Parathyroid adenoma (tissue), 2 donors: ENCODE data around the gene LHCGR.

Source experiments
- H2AFZ ChIP-seq: fragments of 300-600 bp; sonication (generic); one replicate; pipeline ENCODE4 v1.7.0; 2017; ENCODE audit warnings: antibody characterized with exemption, mild to moderate bottlenecking
- H3K27ac ChIP-seq: fragments of 300-600 bp; sonication (generic); one replicate; pipeline ENCODE4 v1.7.0; 2017
- H3K27me3 ChIP-seq: fragments of 300-600 bp; sonication (generic); one replicate; pipeline ENCODE4 v1.7.0; 2017; ENCODE audit warnings: low read length; ENCODE audit not compliant: control insufficient read depth, insufficient read depth
- H3K36me3 ChIP-seq: fragments of 300-600 bp; sonication (generic); one replicate; pipeline ENCODE4 v1.7.0; 2017; ENCODE audit warnings: low read length; ENCODE audit not compliant: control insufficient read depth, insufficient read depth
- H3K4me1 ChIP-seq: fragments of 300-600 bp; sonication (generic); one replicate; pipeline ENCODE4 v1.7.0; 2017; ENCODE audit warnings: control low read depth
- H3K4me2 ChIP-seq: fragments of 300-600 bp; sonication (generic); one replicate; pipeline ENCODE4 v1.7.0; 2017; ENCODE audit warnings: low read length
- H3K4me3 ChIP-seq: fragments of 300-600 bp; sonication (generic); one replicate; pipeline ENCODE4 v1.7.0; 2017; ENCODE audit warnings: low read depth, low read length
- H3K79me2 ChIP-seq: fragments of 300-600 bp; sonication (generic); one replicate; pipeline ENCODE4 v1.7.0; 2017; ENCODE audit warnings: control low read depth
- H3K9ac ChIP-seq: fragments of 300-600 bp; sonication (generic); one replicate; pipeline ENCODE4 v1.7.0; 2017; ENCODE audit warnings: mild to moderate bottlenecking
- H3K9me3 ChIP-seq: fragments of 300-600 bp; sonication (generic); one replicate; pipeline ENCODE4 v1.7.0; 2017; ENCODE audit warnings: low read length; ENCODE audit not compliant: control insufficient read depth
- TF ChIP-seq, protein P1 (sequence below): fragments of 300-600 bp; sonication (generic); IDR thresholded peaks from one replicate; pipeline ENCODE4 v1.7.0; 2017; ENCODE audit warnings: antibody characterized with exemption, mild to moderate bottlenecking
- donor health status: primary hyperparathyroidism.

Gene LHCGR

DNA sequence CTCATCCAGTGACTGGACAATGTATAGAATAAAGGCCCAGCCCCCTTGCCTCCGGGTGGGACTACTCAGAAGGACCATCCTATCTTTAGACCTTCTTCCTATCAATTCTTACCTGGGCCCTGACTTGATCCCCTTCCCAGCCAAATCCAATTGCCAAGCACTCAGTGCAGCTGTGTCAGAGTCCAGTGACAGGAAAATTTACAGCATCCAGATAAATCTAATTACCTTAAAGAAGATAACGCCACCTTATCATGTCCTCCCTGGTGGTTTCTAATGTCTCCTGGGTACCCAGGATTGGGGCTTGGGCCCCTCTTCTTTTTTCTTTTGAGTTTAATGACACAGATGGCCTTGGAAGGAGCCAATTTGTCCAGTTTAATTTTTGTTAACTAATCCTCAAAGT is 19.3 kb downstream of the LHCGR start:
- Histone ChIP-seq H2AFZ (no peak overlapping the region), H3K4me3 (no peak overlapping the region), H3K36me3 (no peaks in the 10 kb centered on the region), H3K4me1 (no peaks in the 10 kb centered on the region), H3K27me3 (no peaks in the 10 kb centered on the region), H3K9me3 (no peaks in the 10 kb centered on the region), H3K27ac (no peak overlapping the region), H3K79me2 (no peaks in the 10 kb centered on the region), H3K9ac (no peak overlapping the region), H3K4me2 (no peak overlapping the region)
- TF ChIP-seq, protein P1, sequence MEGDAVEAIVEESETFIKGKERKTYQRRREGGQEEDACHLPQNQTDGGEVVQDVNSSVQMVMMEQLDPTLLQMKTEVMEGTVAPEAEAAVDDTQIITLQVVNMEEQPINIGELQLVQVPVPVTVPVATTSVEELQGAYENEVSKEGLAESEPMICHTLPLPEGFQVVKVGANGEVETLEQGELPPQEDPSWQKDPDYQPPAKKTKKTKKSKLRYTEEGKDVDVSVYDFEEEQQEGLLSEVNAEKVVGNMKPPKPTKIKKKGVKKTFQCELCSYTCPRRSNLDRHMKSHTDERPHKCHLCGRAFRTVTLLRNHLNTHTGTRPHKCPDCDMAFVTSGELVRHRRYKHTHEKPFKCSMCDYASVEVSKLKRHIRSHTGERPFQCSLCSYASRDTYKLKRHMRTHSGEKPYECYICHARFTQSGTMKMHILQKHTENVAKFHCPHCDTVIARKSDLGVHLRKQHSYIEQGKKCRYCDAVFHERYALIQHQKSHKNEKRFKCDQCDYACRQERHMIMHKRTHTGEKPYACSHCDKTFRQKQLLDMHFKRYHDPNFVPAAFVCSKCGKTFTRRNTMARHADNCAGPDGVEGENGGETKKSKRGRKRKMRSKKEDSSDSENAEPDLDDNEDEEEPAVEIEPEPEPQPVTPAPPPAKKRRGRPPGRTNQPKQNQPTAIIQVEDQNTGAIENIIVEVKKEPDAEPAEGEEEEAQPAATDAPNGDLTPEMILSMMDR: no peak

GRCh38 chr2:48734576-48735303 is 20.8 kb downstream of the LHCGR start:
- no peaks in the 10 kb centered on the region for H3K27me3 ChIP-seq
- H3K4me2 ChIP-seq: no peak overlapping the region
- TF ChIP-seq, protein P1: no peak
- no peak overlapping the region for H3K9ac ChIP-seq
- no peaks in the 10 kb centered on the region for H3K9me3 ChIP-seq
- H3K27ac ChIP-seq: no peak overlapping the region
- H3K4me3 ChIP-seq: no peak overlapping the region
- H3K36me3 ChIP-seq: no peaks in the 10 kb centered on the region
- no peak overlapping the region for H2AFZ ChIP-seq
- no peaks in the 10 kb centered on the region for H3K79me2 ChIP-seq
- no peaks in the 10 kb centered on the region for H3K4me1 ChIP-seq

DNA sequence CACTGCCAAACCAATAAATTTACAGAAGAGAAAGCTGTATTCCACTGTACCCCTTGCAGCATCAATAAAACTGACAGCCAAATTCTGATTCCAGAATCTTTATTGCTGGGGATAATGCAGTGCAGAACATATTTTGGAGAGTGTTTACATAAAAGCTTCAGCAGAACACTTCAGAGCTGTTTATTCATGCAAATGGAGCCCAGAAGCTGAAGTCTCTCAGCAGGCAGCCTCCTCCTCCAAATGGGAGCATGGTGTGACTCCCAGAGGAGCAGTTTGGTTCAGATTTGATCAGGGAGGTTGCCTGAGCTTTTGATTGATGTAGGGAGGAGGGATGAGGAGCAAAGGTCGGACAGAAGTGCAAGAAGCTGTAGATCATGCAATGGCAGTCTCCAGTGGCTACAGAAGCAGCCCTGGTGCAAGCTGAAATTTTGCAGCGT is 22.4 kb downstream of the LHCGR start:
- no peaks in the 10 kb centered on the region for H3K4me1 ChIP-seq
- H3K27ac ChIP-seq: no peak overlapping the region
- no peak overlapping the region for H3K9ac ChIP-seq
- no peaks in the 10 kb centered on the region for H3K79me2 ChIP-seq
- H3K36me3 ChIP-seq: no peaks in the 10 kb centered on the region
- TF ChIP-seq, protein P1: no peak
- no peak overlapping the region for H2AFZ ChIP-seq
- no peak overlapping the region for H3K4me2 ChIP-seq
- H3K27me3 ChIP-seq: no peaks in the 10 kb centered on the region
- no peaks in the 10 kb centered on the region for H3K9me3 ChIP-seq
- H3K4me3 ChIP-seq: no peak overlapping the region

GRCh38 chr2:48728840-48729239 is 26.7 kb downstream of the LHCGR start:
- no peaks in the 10 kb centered on the region for H3K9me3 ChIP-seq
- H3K79me2 ChIP-seq: no peaks in the 10 kb centered on the region
- no peak overlapping the region for H3K4me3 ChIP-seq
- no peaks in the 10 kb centered on the region for H3K27me3 ChIP-seq
- no peak overlapping the region for H3K27ac ChIP-seq
- H2AFZ ChIP-seq: no peak overlapping the region
- H3K36me3 ChIP-seq: no peaks in the 10 kb centered on the region
- TF ChIP-seq, protein P1: no peak
- no peak overlapping the region for H3K4me2 ChIP-seq
- no peak overlapping the region for H3K9ac ChIP-seq
- H3K4me1 ChIP-seq: no peaks in the 10 kb centered on the region

DNA sequence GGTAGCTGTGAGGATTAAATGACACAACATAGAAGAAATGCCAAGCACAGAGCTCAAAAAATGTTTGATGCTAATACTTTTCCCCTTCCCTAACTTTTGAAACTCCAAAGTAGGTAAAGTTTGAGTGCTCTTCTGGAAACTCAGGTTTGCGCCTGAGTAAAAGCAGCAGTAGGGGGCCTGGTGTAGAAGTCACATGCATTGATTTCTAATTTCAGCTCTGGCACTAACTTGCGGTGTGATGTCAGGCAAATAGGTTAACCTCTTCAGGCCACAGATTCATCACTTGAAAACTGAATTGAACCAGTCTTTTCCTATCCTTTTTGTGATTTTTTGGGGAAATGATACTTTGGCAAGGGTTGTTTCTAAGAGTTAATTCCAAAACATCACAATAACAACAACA is 27.2 kb downstream of the LHCGR start:
- Histone ChIP-seq H3K4me1 (no peaks in the 10 kb centered on the region), H3K9me3 (no peaks in the 10 kb centered on the region), H2AFZ (no peak overlapping the region), H3K9ac (no peak overlapping the region), H3K4me3 (no peak overlapping the region), H3K79me2 (no peaks in the 10 kb centered on the region), H3K27me3 (no peaks in the 10 kb centered on the region), H3K4me2 (no peak overlapping the region), H3K27ac (no peak overlapping the region), H3K36me3 (no peaks in the 10 kb centered on the region)
- TF ChIP-seq, protein P1: no peak
